Stimulated activated CD4-positive, alpha-beta T cell treated with anti-CD3 and anti-CD28 coated beads, Interleukin-1b, Interleukin-23, amount 100 ng/mL, for 1 hour (primary cell): ENCODE measurements around the gene TMEM63B.
A peak's percentile ranks its signal among the peaks of the same experiment; 100 is the strongest.
"Not testable (repeated sequence)": the region's sequence is repeated elsewhere in the genome, so short reads cannot be mapped to it uniquely, and the experiment has no call there.

Experiments used
- DNase-seq, 2 donors: peaks; one replicate each; pipeline ENCODE4 v3.0.0-alpha.2; 2020; ENCODE audit warnings: low read depth in 2 of 2

The TMEM63B gene

GRCh38 chr6:44171899-44172546 is 44.7 kb downstream of the TMEM63B start:
- DNase-seq: no peak

- DNase-seq: peak; percentile 46 to 65
Measured at GRCh38 chr6:44172731-44173500, 45.6 kb downstream of the TMEM63B start.

- DNase-seq: no peak
Measured at GRCh38 chr6:44176130-44176761, 48.9 kb downstream of the TMEM63B start.

- no peak for DNase-seq
Measured at GRCh38 chr6:44176762-44177509, 49.6 kb downstream of the TMEM63B start.

GRCh38 chr6:44177691-44178423 is 50.5 kb downstream of the TMEM63B start:
- no peak for DNase-seq

- no peak for DNase-seq
Measured at GRCh38 chr6:44178424-44179071, 51.2 kb downstream of the TMEM63B start.

GRCh38 chr6:44179072-44179536 is 51.8 kb downstream of the TMEM63B start:
- DNase-seq: no peak

GRCh38 chr6:44179648-44180047 is 52.3 kb downstream of the TMEM63B start:
- DNase-seq: no peak

GRCh38 chr6:44180406-44180805 is 53.1 kb downstream of the TMEM63B start:
- DNase-seq: no peak

- no peak for DNase-seq
Measured at GRCh38 chr6:44180886-44181285, 53.5 kb downstream of the TMEM63B start.

GRCh38 chr6:44181784-44182183 is 54.4 kb downstream of the TMEM63B start:
- not testable (repeated sequence) for DNase-seq

- no peak for DNase-seq
Measured at GRCh38 chr6:44182911-44183390, 55.6 kb downstream of the TMEM63B start.

GRCh38 chr6:44183783-44184182 is 56.4 kb downstream of the TMEM63B start:
- no peak for DNase-seq

- DNase-seq: not testable (repeated sequence)
Measured at GRCh38 chr6:44185356-44185755, 58.0 kb downstream of the TMEM63B start.

GRCh38 chr6:44185953-44186634 is 58.7 kb downstream of the TMEM63B start:
- no peak for DNase-seq

- DNase-seq: no peak
Measured at GRCh38 chr6:44186635-44187025, 59.3 kb downstream of the TMEM63B start.

GRCh38 chr6:44188819-44189218 is 61.5 kb downstream of the TMEM63B start:
- no peak for DNase-seq

GRCh38 chr6:44189257-44189656 is 61.9 kb downstream of the TMEM63B start:
- DNase-seq: no peak

- no peak for DNase-seq
Measured at GRCh38 chr6:44190715-44191114, 63.4 kb downstream of the TMEM63B start.

GRCh38 chr6:44192428-44193041 is 65.2 kb downstream of the TMEM63B start:
- no peak for DNase-seq
